Brain microvascular endothelial cell (primary cell): ENCODE data around the gene SH3RF2.
A peak's percentile ranks its signal among the peaks of the same experiment; 100 is the strongest.
"Not testable (repeated sequence)": the region's sequence is repeated elsewhere in the genome, so short reads cannot be mapped to it uniquely, and the experiment has no call there.

Source experiments
- DNase-seq: peaks from one replicate; pipeline ENCODE4 v3.0.0-alpha.2; 2020
- H3K27ac ChIP-seq: fragments of 250-450 bp; sonication (Bioruptor Pico); 2 replicates; pipeline ENCODE4 v1.5.1; 2020; ENCODE audit warnings: mild to moderate bottlenecking, moderate library complexity
- H3K27me3 ChIP-seq: fragments of 250-450 bp; sonication (Bioruptor Pico); replicated peaks from 2 replicates; pipeline ENCODE4 v1.5.1; 2020; ENCODE audit warnings: mild to moderate bottlenecking
- H3K36me3 ChIP-seq: fragments of 250-450 bp; sonication (Bioruptor Pico); replicated peaks from 2 replicates; pipeline ENCODE4 v1.5.1; 2020; ENCODE audit warnings: mild to moderate bottlenecking
- H3K4me3 ChIP-seq: 2 replicates; pipeline ENCODE4 v1.5.1; 2011; ENCODE audit warnings: low read depth, mild to moderate bottlenecking, control low read depth, low read length, moderate library complexity
- CTCF ChIP-seq: IDR thresholded peaks from 2 replicates; pipeline ENCODE4 v1.5.1; 2011; ENCODE audit warnings: low read depth, mild to moderate bottlenecking, moderate library complexity, low read length, control low read depth, inconsistent platforms; ENCODE audit errors: missing control alignments
- in situ Hi-C: cut with HindIII; loops from 2 replicates; pipeline ENCODE4 v1.10.0; 2017; ENCODE audit warnings: low sequenced_read_pairs, low pct_ligation_motif_present

The SH3RF2 gene, protein sequence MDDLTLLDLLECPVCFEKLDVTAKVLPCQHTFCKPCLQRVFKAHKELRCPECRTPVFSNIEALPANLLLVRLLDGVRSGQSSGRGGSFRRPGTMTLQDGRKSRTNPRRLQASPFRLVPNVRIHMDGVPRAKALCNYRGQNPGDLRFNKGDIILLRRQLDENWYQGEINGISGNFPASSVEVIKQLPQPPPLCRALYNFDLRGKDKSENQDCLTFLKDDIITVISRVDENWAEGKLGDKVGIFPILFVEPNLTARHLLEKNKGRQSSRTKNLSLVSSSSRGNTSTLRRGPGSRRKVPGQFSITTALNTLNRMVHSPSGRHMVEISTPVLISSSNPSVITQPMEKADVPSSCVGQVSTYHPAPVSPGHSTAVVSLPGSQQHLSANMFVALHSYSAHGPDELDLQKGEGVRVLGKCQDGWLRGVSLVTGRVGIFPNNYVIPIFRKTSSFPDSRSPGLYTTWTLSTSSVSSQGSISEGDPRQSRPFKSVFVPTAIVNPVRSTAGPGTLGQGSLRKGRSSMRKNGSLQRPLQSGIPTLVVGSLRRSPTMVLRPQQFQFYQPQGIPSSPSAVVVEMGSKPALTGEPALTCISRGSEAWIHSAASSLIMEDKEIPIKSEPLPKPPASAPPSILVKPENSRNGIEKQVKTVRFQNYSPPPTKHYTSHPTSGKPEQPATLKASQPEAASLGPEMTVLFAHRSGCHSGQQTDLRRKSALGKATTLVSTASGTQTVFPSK

DNA sequence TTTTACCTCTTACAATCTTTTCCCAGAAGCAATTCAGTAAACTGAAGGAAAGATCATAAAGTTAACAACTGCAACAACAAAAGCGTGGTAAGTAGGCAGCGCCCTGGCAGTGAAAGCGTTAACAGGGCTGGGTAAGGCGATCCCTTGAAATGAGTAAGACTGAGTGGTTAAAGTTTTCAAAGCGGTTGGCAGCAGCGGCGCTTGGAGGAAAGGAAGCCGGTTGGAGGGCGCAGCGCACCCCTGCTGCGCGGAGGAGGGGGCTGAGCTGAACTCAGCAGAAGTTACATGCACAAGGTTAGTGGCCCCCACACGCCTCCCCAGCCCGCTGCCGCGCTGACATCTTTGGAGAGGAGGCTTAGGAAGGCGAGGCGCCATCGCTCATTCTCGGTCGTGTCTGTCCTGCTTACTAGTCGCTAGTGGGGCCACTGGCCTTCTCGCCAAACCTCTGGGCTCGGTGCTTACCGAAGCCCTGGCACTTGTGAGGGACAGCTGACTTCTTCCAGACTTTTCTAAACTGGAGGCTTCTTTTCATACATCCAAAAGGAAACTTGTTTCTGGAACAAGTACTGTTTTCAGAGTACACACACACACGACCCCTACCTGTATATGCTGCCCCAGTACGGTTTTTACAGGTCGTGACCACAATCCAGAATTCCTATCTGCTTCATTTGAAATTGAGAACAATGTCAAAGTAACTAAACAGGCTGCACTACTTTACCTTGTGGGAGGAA is at the start of gene SH3RF2:
TSS of gene SH3RF2 (plus strand) at position 178 of the 731 bp plus-strand sequence. CDS start 1,351 bp downstream, outside the sequence.
- H3K4me3 ChIP-seq = peak within 1 kb of the TSS; percentile 65
- peak within 1 kb of the TSS; percentile 32 for H3K27ac ChIP-seq
- no peaks in the 10 kb centered on the region for H3K36me3 ChIP-seq
- in situ Hi-C loops = no loop called here
- TF ChIP-seq CTCF = no peak
- peak; percentile 85 for DNase-seq
- no peaks in the 10 kb centered on the region for H3K27me3 ChIP-seq

DNA sequence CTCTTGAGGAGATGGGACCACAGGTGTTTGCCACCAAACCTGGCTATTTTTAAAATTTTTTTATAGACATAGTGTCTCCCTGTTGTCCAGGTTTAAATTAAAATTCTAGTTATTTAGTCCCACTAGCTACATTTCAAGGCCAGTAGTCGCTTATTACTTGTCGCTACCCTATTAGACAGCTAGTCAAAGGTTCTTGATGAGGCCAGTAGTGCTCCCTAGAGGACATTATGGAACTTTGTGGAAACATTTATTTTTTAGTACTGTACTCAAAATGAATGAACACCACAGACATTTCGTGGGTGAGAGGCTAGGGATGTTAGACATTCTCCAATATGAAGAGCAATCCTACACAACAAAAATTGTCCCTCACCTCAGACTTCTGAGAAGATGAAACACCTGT is 49.2 kb upstream of the SH3RF2 start:
- H3K4me3 ChIP-seq = no peak overlapping the region
- peak; percentile 31 for TF ChIP-seq CTCF
- in situ Hi-C loops = no loop called here
- H3K36me3 ChIP-seq = no peaks in the 10 kb centered on the region
- no peaks in the 10 kb centered on the region for H3K27me3 ChIP-seq
- H3K27ac ChIP-seq = no peak overlapping the region
- no peak for DNase-seq

DNA sequence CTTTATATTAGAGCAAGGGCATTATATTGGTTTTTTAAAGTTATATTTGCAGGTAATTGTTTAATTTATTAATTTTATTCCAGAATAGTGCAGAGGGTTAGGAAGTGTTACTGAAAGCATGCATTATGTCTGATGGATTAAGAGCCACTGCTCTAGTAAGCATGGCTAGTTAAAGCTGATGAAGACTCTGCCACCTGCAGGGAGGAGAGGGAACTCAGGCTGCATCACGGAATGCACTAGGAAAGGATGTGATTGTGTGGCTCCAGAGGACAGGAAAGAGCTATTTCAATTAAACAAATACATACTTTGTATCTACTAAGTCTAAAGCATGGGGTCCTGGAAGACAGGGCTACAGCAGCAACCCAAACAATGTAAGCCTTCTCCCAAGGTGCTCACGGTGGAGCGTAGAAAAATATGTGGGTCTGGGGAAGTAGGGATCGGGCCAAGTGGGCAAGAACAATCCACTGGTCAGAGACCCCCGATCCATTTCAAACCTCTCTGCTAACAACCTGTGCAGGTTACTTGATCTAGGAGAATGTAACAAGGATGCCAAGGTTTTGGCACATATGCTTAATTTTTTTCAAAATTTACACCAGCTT is 48.3 kb upstream of the SH3RF2 start:
- Histone ChIP-seq H3K4me3 (no peak overlapping the region), H3K27me3 (no peaks in the 10 kb centered on the region), H3K36me3 (no peaks in the 10 kb centered on the region), H3K27ac (no peak overlapping the region)
- peak; percentile 96 for TF ChIP-seq CTCF
- in situ Hi-C loops = no loop called here
- DNase-seq = peak; percentile 70

- Histone ChIP-seq H3K36me3 (no peaks in the 10 kb centered on the region), H3K4me3 (no peak overlapping the region), H3K27ac (no peak overlapping the region), H3K27me3 (no peaks in the 10 kb centered on the region)
- no peak for TF ChIP-seq CTCF
- in situ Hi-C loops = no loop called here
- no peak for DNase-seq
Observed at GRCh38 chr5:145889611-145890010, 46.8 kb upstream of the SH3RF2 start.

- H3K36me3 ChIP-seq, in situ Hi-C loops, H3K27ac ChIP-seq, H3K4me3 ChIP-seq, DNase-seq, H3K27me3 ChIP-seq: not testable (repeated sequence)
Observed at GRCh38 chr5:145891378-145891777, 45.0 kb upstream of the SH3RF2 start.
